Activated CD8-positive, alpha-beta T cell treated with anti-CD3 and anti-CD28 coated beads for 36 hours (primary cell): ENCODE results near the gene PRDX3. TPM values are rescaled to one million over a fixed set of nuclear protein-coding genes. Genes with fewer than 3 reads are reported as not detected.

Experiments
- ATAC-seq: fragments of 200-7000 bp; cut with Tn5 transposase; one replicate; pipeline ENCODE4 v1.10.0; 2021; ENCODE audit warnings: mild to moderate bottlenecking, moderate library complexity
- CTCF ChIA-PET: fragments of 350-600 bp; sonication (Branson Sonifier 250); formaldehyde crosslinking; loops from one replicate; lab custom pipeline; 2021; ENCODE audit warnings: antibody characterized with exemption; lab: Charles Lee
- POLR2A ChIA-PET: fragments of 350-600 bp; sonication (Branson Sonifier 250); formaldehyde crosslinking; loops from one replicate; lab custom pipeline; 2021; ENCODE audit warnings: antibody characterized with exemption; lab: Charles Lee
- DNase-seq: peaks from one replicate; pipeline ENCODE4 v3.0.0-alpha.2; 2020
- H3K27ac Mint-ChIP-seq: one replicate; pipeline ENCODE4 v1.8.0; 2021; ENCODE audit warnings: mild to moderate bottlenecking, mixed read lengths
- H3K27me3 Mint-ChIP-seq: one replicate; pipeline ENCODE4 v1.8.0; 2021; ENCODE audit warnings: mixed read lengths
- H3K36me3 Mint-ChIP-seq: one replicate; pipeline ENCODE4 v1.8.0; 2021; ENCODE audit warnings: low read depth, mixed read lengths
- H3K4me1 Mint-ChIP-seq: one replicate; pipeline ENCODE4 v1.8.0; 2021; ENCODE audit warnings: low read depth, mixed read lengths
- H3K4me3 Mint-ChIP-seq: one replicate; pipeline ENCODE4 v1.8.0; 2021; ENCODE audit warnings: mild to moderate bottlenecking, moderate library complexity, mixed read lengths
- H3K9me3 Mint-ChIP-seq: one replicate; pipeline ENCODE4 v1.8.0; 2021; ENCODE audit warnings: mixed read lengths
- CTCF ChIP-seq: fragments of 200-600 bp; IDR thresholded peaks from one replicate; pipeline ENCODE4 v1.8.0; 2022; ENCODE audit warnings: antibody characterized with exemption, mild to moderate bottlenecking
- intact Hi-C: fragments of 100-400 bp; cut with micrococcal nuclease; formaldehyde crosslinking; loops from one replicate; pipeline ENCODE4 v1.10.0; 2022
- total RNA-seq, 2 experiments: library from RNA; stranded (reverse); gene quantifications; one replicate each; pipeline ENCODE4 v1.2.3, GENCODE V29; 2021

Gene PRDX3
- total RNA-seq, 2 experiments from 2014 or later = 198 to 203 TPM

- TF ChIP-seq CTCF = no peak
- Mint-ChIP-seq H3K36me3 (no peaks in the 10 kb centered on the region), H3K4me1 (peaks cover 26% of the 10 kb centered on the region), H3K27ac (no peak overlapping the region), H3K9me3 (no peaks in the 10 kb centered on the region), H3K27me3 (no peaks in the 10 kb centered on the region), H3K4me3 (no peak overlapping the region)
- no peak for ATAC-seq
- POLR2A ChIA-PET = interaction anchor here (1.0 kb wide), 2 partner anchors 11 to 16 kb away, joined by 3 to 5 read pairs; no protein-coding TSS in a partner anchor
- no peak for DNase-seq
- intact Hi-C loops = no loop called here
- CTCF ChIA-PET = interaction anchor here (0.7 to 3.7 kb wide), 6 partner anchors 10 to 222 kb away, joined by 3 to 31 read pairs (median 4); partner anchors contain the start of gene GRK5
Measured at GRCh38 chr10:119222537-119222936, 43.9 kb upstream of the PRDX3 start.

GRCh38 chr10:119221666-119222065 is 43.1 kb upstream of the PRDX3 start:
- TF ChIP-seq CTCF = no peak
- ChIA-PET CTCF (interaction anchor here (1.2 to 3.7 kb wide), 5 partner anchors 13 to 223 kb away, joined by 3 to 31 read pairs (median 4); partner anchors contain the start of gene GRK5), POLR2A (interaction anchor here (1.0 kb wide), 1 partner anchor 10 kb away, joined by 3 read pairs; no protein-coding TSS in a partner anchor)
- Mint-ChIP-seq H3K9me3 (no peaks in the 10 kb centered on the region), H3K4me1 (peaks cover 30% of the 10 kb centered on the region), H3K27me3 (no peaks in the 10 kb centered on the region), H3K36me3 (no peaks in the 10 kb centered on the region), H3K27ac (peak overlapping the region; percentile 76), H3K4me3 (no peak overlapping the region)
- no peak for DNase-seq
- ATAC-seq = peak; percentile 87
- intact Hi-C loops = no loop called here

- POLR2A ChIA-PET = no interaction called here
- H3K27me3 Mint-ChIP-seq = no peaks in the 10 kb centered on the region
- H3K9me3 Mint-ChIP-seq = no peaks in the 10 kb centered on the region
- CTCF ChIA-PET = interaction anchor here (1.1 to 1.2 kb wide), 2 partner anchors 11 to 22 kb away, joined by 3 to 4 read pairs; no protein-coding TSS in a partner anchor
- H3K27ac Mint-ChIP-seq = no peak overlapping the region
- H3K36me3 Mint-ChIP-seq = no peaks in the 10 kb centered on the region
- peaks cover 30% of the 10 kb centered on the region for H3K4me1 Mint-ChIP-seq
- ATAC-seq (peak; percentile 12), DNase-seq (no peak)
- no peak overlapping the region for H3K4me3 Mint-ChIP-seq
- intact Hi-C loops = no loop called here
- no peak for TF ChIP-seq CTCF
Measured at GRCh38 chr10:119221201-119221600, 42.6 kb upstream of the PRDX3 start.

GRCh38 chr10:119219871-119220270 is 41.3 kb upstream of the PRDX3 start:
- CTCF ChIA-PET = interaction anchor here (1.0 kb wide), 1 partner anchor 13 kb away, joined by 3 read pairs; no protein-coding TSS in a partner anchor
- POLR2A ChIA-PET = interaction anchor here (1.5 kb wide), 1 partner anchor 13 kb away, joined by 7 read pairs; the partner anchor contains the start of gene GRK5
- intact Hi-C loops = no loop called here
- DNase-seq = no peak
- no peak for ATAC-seq
- Mint-ChIP-seq H3K9me3 (no peaks in the 10 kb centered on the region), H3K27me3 (no peaks in the 10 kb centered on the region), H3K4me1 (peaks cover 27% of the 10 kb centered on the region), H3K4me3 (no peak overlapping the region), H3K27ac (no peak overlapping the region), H3K36me3 (no peaks in the 10 kb centered on the region)
- TF ChIP-seq CTCF = no peak

- H3K4me3 Mint-ChIP-seq = no peak overlapping the region
- intact Hi-C loops = no loop called here
- no peaks in the 10 kb centered on the region for H3K27me3 Mint-ChIP-seq
- DNase-seq (no peak), ATAC-seq (no peak)
- no peaks in the 10 kb centered on the region for H3K9me3 Mint-ChIP-seq
- POLR2A ChIA-PET = interaction anchor here (0.5 kb wide), 1 partner anchor 36 kb away, joined by 3 read pairs; no protein-coding TSS in a partner anchor
- CTCF ChIA-PET = interaction anchor here (2.0 to 3.5 kb wide), 2 partner anchors 9 to 11 kb away, joined by 11 to 12 read pairs; partner anchors contain the start of gene GRK5
- no peaks in the 10 kb centered on the region for H3K36me3 Mint-ChIP-seq
- no peak for TF ChIP-seq CTCF
- H3K4me1 Mint-ChIP-seq = peaks cover 34% of the 10 kb centered on the region
- H3K27ac Mint-ChIP-seq = no peak overlapping the region
Measured at GRCh38 chr10:119217991-119218490, 39.4 kb upstream of the PRDX3 start.
